ENCODE results near the gene TNIK.

TNIK gene

DNA sequence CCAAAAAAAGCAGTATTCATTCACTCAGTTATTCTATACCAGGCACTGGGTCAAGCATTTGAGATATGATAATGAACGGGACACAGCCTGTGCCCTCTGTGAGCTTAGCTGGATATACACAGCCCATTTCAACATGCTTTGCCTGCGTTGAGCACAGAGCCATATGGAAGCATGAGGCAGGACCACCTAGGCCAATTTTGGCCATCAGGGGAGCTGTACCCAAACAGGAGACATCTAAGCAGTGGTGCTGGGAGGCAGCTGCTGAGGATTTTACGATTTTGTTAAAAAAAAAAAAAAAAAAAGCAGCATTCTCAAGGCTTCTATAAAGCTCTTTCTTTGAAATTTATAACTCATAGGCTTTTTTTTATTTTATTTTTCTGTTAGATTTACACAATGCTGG is 346.5 kb downstream of the TNIK start:
- DNase-seq = no peak

GRCh38 chr3:171110715-171111114 is 349.5 kb downstream of the TNIK start:
- DNase-seq = no peak

DNA sequence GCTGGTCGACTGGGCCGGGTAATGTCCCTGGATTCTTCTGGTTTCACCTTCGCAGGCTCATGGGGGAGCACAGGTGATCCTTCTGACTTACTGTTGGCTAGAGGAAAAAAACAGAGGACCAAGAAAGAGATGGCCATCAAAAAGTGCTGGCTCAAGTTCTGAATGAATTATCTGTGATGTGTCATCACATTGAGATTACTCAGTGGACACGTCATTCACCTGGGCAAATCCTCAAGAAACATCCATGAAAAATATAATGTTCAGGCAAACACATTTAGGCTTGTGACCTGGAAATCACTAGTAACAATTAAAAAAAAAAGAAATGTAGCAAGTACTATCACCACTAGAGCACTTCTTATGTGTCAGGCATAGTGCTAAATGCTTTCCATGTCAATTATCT is 352.1 kb downstream of the TNIK start:
- no peak for DNase-seq

DNA sequence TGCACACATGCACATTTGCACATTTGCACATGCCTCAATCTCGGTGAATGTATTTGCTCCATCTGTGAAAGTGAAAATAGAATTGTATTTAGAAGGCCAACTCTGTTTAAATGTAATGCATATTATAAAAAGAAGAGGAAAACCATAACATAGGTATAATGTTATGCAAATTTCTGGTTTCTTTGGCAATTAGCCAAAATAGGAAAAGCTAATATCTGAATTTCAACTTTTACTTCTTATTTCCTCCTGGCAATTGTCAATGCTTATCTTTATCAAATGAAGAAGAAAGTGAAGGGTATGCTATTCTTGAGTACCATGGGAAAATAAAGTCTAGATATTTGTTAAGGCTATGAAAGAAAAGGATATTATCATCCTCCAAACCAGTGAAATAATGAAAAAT is 357.0 kb downstream of the TNIK start:
- DNase-seq = no peak

- no peak for DNase-seq
Measured at GRCh38 chr3:171101982-171102641, 358.1 kb downstream of the TNIK start.

DNA sequence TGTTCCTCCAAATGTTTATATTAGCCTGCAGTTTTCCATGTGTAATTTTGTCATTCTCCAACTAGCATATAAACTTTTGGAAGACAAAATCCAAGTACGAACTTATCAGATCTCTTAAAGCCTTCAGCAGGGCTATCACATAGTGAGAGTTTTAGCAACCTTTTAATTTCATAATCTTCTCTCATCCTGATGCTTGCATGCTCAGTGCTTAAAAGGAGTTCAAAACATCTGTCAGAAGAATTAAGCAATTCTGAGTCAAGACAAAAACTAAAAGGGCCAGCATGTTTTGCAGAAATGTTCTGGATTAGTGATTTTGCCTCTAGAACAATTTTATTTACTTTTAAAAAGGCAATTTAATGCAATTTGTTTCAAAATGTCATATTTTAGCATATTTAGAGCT is 360.3 kb downstream of the TNIK start:
- DNase-seq = no peak

- DNase-seq = no peak
Measured at GRCh38 chr3:171095063-171095462, 365.1 kb downstream of the TNIK start.

GRCh38 chr3:171094411-171094810 is 365.8 kb downstream of the TNIK start:
- DNase-seq = no peak

DNA sequence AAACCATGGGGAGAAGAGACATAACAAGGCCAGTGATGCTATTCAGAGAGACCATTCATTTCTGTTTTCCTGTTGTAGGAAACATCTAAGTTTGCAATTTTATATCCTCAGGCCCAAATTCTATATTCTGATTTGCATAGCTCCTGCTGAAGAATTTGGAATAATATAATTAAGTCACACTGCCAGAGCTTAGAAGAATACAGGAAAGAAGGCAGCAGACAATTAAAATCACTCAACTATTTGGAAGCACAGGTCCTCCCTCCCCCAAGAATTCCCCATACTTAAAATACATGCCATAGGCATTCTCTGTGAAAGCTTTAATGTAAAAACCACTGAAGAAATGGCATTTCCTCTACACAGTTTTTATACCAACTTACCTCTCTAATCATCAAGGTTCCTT is 366.7 kb downstream of the TNIK start:
- no peak for DNase-seq

- no peak for DNase-seq
Measured at GRCh38 chr3:171092467-171092911, 367.7 kb downstream of the TNIK start.

- no peak for DNase-seq
Measured at GRCh38 chr3:171090321-171090720, 369.9 kb downstream of the TNIK start.

- peak; percentile 41 for DNase-seq
Measured at GRCh38 chr3:171088964-171089754, 371.0 kb downstream of the TNIK start.

GRCh38 chr3:171088496-171088895 is 371.7 kb downstream of the TNIK start:
- no peak for DNase-seq

- no peak for DNase-seq
Measured at GRCh38 chr3:171086914-171087313, 373.3 kb downstream of the TNIK start.

- DNase-seq = no peak
Measured at GRCh38 chr3:171077261-171077660, 382.9 kb downstream of the TNIK start.

GRCh38 chr3:171072432-171072831 is 387.8 kb downstream of the TNIK start:
- DNase-seq = no peak

DNA sequence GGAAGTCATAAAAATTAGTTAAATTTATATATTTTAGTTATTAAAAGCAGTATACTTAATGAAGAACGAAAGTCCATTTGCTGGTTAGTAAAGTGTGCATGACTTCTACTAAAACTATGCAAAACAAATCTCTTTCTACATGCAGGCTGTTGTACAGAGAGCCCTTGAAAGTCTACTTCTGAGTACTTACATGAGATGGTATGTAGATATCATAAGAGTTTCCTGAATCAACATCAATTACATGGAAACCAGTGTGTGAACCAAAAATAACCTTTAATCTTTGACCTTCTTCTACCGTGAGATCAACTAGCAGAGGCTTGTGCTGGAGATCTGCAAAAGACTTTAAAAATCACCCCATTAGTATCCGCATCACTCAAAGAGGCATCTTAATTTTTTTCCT is 391.5 kb downstream of the TNIK start:
- no peak for DNase-seq

DNA sequence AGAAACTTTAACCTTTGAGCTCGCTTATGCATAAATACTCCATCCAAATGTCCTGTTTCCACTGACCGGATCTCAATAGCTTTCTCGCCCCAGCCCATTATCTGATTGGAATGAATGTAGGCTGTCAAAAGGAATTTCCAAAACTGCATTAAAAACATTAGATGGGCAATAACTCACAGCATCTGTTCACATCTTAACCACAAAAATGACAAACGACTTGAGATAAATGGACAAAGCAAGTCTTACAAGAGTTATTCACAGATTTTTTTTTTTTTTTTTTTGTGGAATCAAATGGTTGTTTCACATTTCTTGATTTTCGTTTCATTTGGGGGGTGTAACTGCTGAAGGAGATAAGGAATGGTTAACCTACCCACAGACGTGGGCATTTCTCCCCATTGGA is 394.0 kb downstream of the TNIK start:
- DNase-seq = no peak

GRCh38 chr3:171065732-171066131 is 394.5 kb downstream of the TNIK start:
- DNase-seq = no peak

GRCh38 chr3:171064461-171064860 is 395.7 kb downstream of the TNIK start:
- DNase-seq = no peak

DNA sequence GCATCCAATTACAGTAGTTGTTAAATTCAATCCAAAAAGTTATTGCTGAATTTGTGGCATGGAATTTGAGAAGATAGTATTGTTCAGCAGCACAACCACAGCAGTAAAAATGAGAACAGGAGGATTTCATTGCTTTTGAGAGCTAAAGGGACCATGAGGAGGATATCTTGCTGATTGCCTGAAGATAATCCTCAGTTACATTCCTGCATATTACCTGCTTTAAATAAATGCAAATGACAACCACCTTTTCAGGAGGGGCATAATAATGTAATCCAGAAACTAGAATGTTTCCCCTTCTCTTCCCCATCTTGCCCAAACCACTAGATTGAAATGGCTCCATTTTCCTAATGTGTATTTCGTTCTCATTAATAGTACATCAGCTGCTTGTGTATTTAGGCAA is 398.5 kb downstream of the TNIK start:
- no peak for DNase-seq

DNA sequence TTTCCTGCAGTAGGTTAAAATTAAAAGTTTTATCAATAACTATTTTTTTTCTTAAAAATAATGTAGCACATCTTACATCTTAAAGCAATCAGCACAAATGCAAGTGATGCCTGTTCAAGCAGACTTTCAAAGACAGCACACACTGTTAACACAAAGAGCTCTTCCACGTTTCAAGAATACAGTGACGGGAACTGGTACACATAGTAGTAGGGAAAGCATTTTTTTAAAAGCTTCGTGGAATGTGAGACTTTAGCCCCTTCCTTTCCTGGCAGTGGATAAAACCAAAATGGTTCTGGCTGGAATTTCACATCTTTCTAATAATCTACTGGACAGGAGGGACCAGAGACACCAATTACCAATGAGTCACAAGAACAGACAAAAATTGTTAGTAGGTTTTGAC is 400.2 kb downstream of the TNIK start:
- no peak for DNase-seq

- DNase-seq = no peak
Measured at GRCh38 chr3:171058873-171059603, 401.2 kb downstream of the TNIK start.

DNA sequence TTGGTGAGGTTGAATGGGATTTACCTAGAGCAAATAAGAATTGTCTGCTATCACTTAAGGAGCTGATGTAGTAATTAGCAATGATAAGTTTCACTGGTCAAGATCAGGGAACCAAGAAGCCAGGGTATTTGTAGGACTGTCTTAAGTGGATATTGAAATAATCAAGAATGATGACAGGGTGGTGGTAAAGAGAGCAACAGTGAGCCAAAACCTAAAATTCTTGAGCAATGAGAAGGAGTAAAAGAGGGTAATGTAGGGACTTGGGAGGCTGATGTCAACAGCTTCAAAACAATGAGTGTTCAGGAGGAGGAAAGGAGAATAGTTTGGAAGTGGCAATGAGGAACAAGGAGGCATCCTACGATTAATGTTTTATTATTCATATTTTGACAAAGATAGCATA is 402.1 kb downstream of the TNIK start:
- DNase-seq = no peak

All from NCI-H1105 treated with DMSO at 0.1 percent for 48 hours (cell line).